GM10847 (cell line): ENCODE data around the gene MTFR1L.

Source experiments
- POLR2A ChIP-seq: IDR thresholded peaks from 2 replicates; pipeline ENCODE4 v1.6.1; 2011; ENCODE audit not compliant: insufficient read length; ENCODE audit errors: extremely low read depth

The MTFR1L gene

GRCh38 chr1:25809283-25809926, 10.3 kb upstream of the MTFR1L start:
- TF ChIP-seq POLR2A = no peak

GRCh38 chr1:25809929-25810328, 9.8 kb upstream of the MTFR1L start:
- no peak for TF ChIP-seq POLR2A

DNA sequence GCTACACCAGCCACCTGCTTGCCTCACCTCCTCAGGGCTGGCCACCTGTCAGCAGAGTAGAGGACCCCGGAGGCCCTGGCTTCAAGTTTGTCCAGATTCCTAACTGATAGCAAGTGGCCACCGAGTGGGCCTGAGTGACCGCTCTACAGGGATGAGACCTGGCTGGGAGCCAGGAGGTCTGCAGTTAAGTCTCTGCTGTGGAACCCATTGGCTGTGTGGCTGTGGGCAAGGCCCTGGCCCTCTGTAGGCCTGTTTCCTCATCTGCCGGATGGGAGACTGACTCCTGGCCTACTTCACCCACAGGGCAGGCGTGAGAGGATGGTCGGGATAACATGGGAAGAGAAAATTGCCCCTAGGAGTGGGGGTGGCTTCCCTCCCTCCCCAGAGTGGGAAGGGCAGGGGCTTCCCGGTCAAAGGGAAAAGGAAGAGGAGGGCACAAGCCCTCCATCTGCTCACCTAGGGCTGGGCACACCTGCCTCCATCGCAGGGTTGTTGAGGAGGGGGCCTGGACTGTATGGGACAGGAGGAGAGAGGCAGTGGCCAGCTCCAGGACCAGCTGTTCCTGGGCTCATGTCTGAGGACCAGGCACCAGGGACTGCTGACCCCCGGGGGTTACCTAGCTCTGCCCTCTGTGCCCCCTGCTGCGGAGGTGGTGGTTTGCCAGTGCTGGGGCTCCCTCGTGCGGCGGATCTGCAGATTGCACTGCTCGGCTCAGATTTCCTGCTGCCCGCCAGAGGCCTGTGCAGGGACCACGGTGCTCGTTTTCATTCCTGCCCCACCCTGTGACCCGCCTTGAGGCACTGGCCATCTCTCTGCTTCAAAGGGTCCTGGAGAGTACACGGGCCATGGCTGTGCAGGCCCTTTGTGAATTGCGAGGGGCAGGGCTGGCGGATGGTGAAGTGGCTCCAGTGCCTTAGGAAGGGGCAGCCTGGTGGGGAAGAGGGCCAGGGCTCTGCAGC, 9.1 kb upstream of the MTFR1L start:
- no peak for TF ChIP-seq POLR2A

- no peak for TF ChIP-seq POLR2A
Measured at GRCh38 chr1:25811384-25812082, 8.2 kb upstream of the MTFR1L start.

DNA sequence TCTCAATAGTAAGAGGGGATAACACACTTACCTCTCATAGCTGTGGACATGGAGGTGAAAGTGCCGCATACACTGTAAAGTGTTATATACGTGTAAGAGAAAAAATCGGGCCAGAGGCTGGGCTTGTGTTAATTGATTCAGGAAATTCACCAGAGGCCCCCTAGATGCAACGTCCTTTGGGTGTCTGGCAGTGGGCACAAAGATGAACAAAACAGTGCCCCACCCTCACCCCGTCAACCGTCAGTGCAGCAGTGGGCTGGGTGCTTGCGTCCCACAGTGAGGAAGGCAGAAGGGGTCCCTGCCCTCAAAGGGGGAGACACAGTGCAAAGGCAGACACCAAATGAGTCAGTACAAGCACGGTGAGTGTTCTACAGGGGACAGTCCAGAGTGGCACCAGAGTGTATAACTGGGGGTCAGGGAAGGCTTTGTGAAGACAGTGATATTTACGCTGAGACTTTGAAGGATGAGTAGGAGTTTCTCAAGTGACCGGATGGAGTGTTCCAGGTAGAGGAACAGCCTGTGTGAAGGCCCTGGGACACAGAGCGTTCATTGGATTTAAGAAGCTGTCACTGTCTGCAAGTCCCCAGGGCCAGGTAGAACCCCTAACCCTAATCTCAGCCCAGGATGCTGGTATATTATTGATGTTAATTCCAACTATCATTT, 6.6 kb upstream of the MTFR1L start:
- TF ChIP-seq POLR2A = no peak

GRCh38 chr1:25813734-25814471, 5.9 kb upstream of the MTFR1L start:
- TF ChIP-seq POLR2A = no peak

DNA sequence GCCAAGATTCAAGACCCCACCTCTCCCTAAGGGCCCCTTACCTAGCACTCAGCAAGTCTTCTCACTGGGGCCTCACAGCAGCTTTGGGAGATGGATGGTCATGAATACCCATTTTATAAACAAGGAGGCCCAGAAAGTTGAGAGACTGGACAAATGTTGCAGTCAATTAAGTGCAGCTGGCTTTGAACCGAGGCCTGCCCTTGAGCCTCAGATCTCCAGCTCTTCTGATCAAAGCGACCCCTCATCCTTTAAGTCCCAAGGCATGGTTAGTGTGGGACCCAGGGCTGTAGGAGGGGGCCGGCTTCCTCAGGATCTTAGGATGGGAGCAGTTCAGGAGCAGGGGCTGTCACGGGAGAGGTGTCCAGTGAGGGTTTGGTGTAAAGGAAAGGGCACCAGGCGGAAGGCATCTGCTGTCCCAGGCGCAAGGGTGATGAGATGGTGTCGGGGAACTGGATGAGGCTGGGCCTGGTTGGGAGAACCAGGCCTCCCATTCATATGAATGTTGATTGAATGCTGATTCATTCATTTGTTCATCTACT, 5.1 kb upstream of the MTFR1L start:
- no peak for TF ChIP-seq POLR2A

DNA sequence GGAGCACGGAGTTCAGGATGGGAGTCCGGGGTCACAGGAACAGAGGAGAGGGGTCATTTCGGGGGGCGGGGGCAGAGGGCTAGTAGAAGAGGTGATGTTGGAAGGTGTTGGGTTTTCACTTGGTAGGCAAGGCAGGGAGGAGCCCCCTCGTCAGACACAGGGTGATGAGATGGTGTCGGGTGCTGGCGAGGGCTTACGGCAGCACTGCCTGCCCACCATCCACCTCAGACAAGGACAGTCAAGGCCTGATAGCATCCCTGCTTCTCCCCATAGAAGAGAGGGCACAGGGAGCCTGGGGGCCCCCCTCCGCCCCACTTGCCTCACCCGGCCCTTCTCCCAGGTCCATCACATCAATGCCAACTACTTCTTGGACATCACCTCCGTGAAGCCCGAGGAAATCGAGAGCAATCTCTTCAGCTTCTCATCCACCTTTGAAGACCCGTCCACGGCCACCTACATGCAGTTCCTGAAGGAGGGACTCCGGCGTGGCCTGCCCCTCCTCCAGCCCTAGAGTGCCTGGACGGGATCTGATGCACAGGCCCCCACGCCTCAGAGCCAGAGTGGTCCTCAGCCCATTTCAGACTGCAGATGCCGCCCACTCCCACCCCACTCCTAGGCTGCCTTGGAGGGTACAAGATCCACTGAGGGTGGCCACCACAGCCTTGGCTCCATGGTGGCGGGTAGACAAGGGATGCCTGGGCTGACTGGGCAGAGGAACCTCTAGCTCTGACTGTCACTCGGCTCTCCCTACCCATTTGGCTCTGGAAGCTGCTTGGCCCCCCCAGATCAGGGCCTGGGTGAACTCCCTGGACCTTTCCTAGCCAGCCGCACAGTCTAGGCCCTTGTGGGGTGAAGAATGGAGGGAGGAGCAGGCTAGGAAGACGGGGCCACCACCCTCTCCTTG, 4.3 kb upstream of the MTFR1L start:
- no peak for TF ChIP-seq POLR2A

DNA sequence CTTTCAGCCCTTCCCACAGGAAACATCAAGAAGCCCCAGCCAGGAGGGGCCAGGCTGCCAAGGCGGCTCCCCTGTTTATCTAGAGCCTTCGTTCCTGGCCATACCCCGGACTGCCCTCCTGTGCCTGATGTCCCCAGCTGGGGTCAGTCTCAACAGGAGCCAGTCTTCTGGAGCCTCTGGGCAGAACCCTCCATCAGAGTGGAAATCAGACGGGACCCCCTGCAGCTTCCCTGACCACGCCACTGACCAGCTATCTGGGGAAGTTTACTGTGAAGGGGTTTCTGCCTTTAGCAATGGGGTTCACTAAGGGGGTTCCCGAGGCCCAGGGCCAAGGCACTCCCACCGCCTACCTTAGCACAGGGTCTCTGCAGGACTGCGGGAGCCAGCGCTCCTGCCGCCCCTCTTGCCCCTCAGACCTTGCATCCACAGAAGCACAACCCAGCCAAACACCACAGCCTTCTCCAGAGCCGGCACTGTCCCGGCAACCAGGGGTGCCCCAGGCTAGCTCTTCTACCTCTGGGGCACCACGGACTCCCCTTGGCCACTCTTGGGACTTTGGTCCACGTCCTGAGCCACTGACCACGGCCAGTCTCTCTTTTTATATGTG, 3.5 kb upstream of the MTFR1L start:
- TF ChIP-seq POLR2A = no peak

DNA sequence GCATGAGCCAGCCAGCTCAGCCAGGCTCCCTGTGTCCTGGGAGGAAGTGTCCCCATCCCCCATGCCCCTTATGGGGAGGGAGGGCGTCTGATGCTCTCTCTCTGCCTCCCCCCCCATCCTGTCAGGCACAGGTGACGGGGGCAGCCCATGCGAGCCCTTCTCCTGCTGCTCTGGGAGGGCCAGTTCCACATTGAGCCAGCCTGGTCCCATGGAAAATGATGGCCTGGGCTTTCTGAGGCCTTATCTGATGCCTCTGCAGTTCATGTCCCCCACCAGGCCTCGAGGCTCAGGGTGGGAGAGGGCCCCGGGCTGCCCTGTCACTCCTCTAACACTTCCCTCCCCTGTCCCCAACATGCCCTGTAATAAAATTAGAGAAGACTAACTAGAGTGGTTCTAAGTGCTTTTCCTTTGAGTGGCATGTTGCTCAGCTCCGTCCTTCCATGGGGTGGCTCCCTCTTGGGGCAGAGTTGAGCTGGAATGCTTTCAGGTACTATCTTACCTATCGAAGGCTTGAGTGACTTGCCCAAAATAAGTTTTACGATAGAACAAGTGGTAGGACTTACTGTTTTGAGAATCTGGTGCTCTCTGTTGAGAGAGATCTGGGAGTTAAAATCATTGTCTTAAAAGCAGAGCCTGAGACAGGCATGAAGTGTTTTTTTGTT, 1.8 kb upstream of the MTFR1L start:
- TF ChIP-seq POLR2A = no peak

- no peak for TF ChIP-seq POLR2A
Measured at GRCh38 chr1:25818569-25818968, 1.2 kb upstream of the MTFR1L start.
